K562 (cell line): ENCODE results near the gene MPI. TPM values are rescaled to one million over a fixed set of nuclear protein-coding genes. Genes with fewer than 3 reads are reported as not detected.

Experiments
- DNMT1 ChIP-seq: fragments of 450-650 bp; IDR thresholded peaks from 2 replicates; pipeline ENCODE4 v1.6.1; 2016; ENCODE audit warnings: antibody characterized with exemption, mild to moderate bottlenecking
- GABPA ChIP-seq: fragments of 200-800 bp; sonication (Bioruptor generic); conservative IDR thresholded peaks from 2 replicates; pipeline ENCODE4 v1.6.1; 2016; ENCODE audit warnings: low read depth, missing genetic modification characterization, missing compliant biosample characterization
- GATAD2A ChIP-seq: fragments of 450-650 bp; IDR thresholded peaks from 2 replicates; pipeline ENCODE4 v1.6.1; 2017
- KAT8 ChIP-seq: fragments of 450-650 bp; IDR thresholded peaks from 2 replicates; pipeline ENCODE4 v1.6.1; 2016; ENCODE audit warnings: low read depth, mild to moderate bottlenecking
- MYNN ChIP-seq, 2 experiments: sonication (generic); formaldehyde crosslinking in 1 of 2; IDR thresholded peaks; 2 replicates each; pipeline versions ENCODE4 v1.5.0 to v1.6.1; 2016 to 2020; ENCODE audit warnings: antibody characterized with exemption in 1 of 2, missing genetic modification reagents in 1 of 2
- NFRKB ChIP-seq: fragments of 450-650 bp; IDR thresholded peaks from 2 replicates; pipeline ENCODE4 v1.6.1; 2016; ENCODE audit warnings: low read depth
- PHB ChIP-seq: fragments of 250-450 bp; sonication (Bioruptor Pico); IDR thresholded peaks from 2 replicates; pipeline ENCODE4 v1.5.0; 2021
- RFX7 ChIP-seq: fragments of 250-450 bp; sonication (Bioruptor Pico); IDR thresholded peaks from 2 replicates; pipeline ENCODE4 v1.5.1; 2021; ENCODE audit warnings: mild to moderate bottlenecking
- SRSF1 ChIP-seq: fragments of 200-400 bp; formaldehyde crosslinking; IDR thresholded peaks from 2 replicates; pipeline ENCODE4 v1.6.1; 2017; ENCODE audit warnings: mild to moderate bottlenecking, low read depth, low read length, moderate library complexity
- STAT5A ChIP-seq: IDR thresholded peaks from 2 replicates; pipeline ENCODE4 v1.6.1; 2012; ENCODE audit warnings: low read length, inconsistent platforms, borderline replicate concordance
- TAF1 ChIP-seq: IDR thresholded peaks from 2 replicates; pipeline ENCODE4 v1.6.1; 2011; ENCODE audit warnings: mild to moderate bottlenecking, low read length, moderate library complexity; ENCODE audit not compliant: insufficient read depth, control insufficient read depth, severe bottlenecking; ENCODE audit errors: extremely low read depth
- ZNF347 ChIP-seq: fragments of 450-650 bp; formaldehyde crosslinking; IDR thresholded peaks from 2 replicates; pipeline ENCODE4 v1.4.0; 2020; ENCODE audit warnings: low read depth, mild to moderate bottlenecking, moderate library complexity
- polyA plus RNA-seq, 8 experiments: library from polyadenylated mRNA; depleted of rRNA in 4 of 8; stranded (reverse) in 5 of 8; unstranded in 3 of 8; fragments of >200 nt; fragmentation: Nextera tagmentation in 2 of 8; fragmentation: Illumina TruSeq in 1 of 8; extraction: Ambion mirVana in 2 of 8; extraction: Trizol in 1 of 8; gene quantifications; 2 replicates each; pipeline versions ENCODE4 v1.2.1 to v1.2.3, GENCODE V29; 2011 to 2014; ENCODE audit warnings: inconsistent platforms in 1 of 8, missing spikeins in 1 of 8
- total RNA-seq, 7 experiments: library from RNA; depleted of rRNA in 6 of 7; stranded (reverse); fragments of >200 nt in 6 of 7; fragmentation: Illumina TruSeq in 2 of 7; extraction: Trizol in 2 of 7; gene quantifications; 2 replicates each; pipeline versions ENCODE4 v1.2.1 to v1.2.3, GENCODE V29; 2011 to 2021; ENCODE audit warnings: low replicate concordance in 1 of 7
- TF ChIP-seq, protein P1 (sequence below): fragments of 250-450 bp; sonication (Bioruptor Pico); IDR thresholded peaks from 2 replicates; pipeline ENCODE4 v1.5.0; 2020; ENCODE audit warnings: mild to moderate bottlenecking, borderline replicate concordance
- TF ChIP-seq, protein P2 (sequence below): fragments of 200-600 bp; sonication (generic); IDR thresholded peaks from one replicate; pipeline ENCODE4 v1.6.1; 2012; ENCODE audit warnings: mild to moderate bottlenecking, low read depth, low read length, inconsistent platforms

Gene MPI
- total and polyA plus RNA-seq, 9 of the 15 experiments (the other 6 are each of a cell fraction or from before 2014, with no cell fraction given) = 30.7 to 105 (median 40.5) TPM

DNA sequence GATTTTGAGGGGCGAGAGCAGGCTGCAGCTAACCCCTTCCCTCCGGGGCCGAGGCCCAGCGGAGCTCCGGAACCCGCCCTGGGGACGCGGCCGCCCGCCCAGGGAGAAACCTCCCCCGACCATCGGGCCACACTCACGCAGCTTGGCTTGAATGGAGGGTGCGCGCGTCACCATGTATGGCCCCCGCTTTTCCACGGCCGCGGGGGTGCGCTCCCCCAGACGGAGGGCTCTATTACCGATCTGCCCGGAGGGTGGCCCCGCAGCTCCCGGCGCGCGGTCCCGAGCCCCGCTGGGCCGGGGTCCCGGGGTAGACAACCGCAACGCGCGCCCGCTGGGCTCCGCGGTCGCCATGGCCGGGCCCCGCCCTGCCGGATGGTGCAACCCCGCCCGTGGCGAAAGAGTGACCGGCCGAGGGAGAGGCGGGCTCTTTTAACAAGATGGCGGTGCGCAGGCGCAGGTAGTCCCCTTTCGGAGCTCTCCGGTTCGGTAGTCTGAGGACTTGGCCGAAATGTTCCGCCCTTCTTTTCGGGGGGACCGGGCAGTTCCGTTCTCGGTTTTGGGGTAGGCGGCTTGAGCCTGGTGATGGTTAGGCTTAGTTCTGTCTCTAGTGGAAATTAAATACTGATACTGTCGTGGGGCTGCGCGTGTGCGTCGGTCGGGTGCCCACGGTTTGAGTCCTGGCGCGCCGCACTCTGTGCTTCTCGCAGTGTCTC lies 16.8 kb downstream of the MPI start, which contains the start of gene FAM219B (continued):
- TF ChIP-seq, protein P1, sequence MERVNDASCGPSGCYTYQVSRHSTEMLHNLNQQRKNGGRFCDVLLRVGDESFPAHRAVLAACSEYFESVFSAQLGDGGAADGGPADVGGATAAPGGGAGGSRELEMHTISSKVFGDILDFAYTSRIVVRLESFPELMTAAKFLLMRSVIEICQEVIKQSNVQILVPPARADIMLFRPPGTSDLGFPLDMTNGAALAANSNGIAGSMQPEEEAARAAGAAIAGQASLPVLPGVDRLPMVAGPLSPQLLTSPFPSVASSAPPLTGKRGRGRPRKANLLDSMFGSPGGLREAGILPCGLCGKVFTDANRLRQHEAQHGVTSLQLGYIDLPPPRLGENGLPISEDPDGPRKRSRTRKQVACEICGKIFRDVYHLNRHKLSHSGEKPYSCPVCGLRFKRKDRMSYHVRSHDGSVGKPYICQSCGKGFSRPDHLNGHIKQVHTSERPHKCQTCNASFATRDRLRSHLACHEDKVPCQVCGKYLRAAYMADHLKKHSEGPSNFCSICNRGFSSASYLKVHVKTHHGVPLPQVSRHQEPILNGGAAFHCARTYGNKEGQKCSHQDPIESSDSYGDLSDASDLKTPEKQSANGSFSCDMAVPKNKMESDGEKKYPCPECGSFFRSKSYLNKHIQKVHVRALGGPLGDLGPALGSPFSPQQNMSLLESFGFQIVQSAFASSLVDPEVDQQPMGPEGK (CRISPR knock-in tag) = no peak
- TF ChIP-seq SRSF1 (no peak), ZNF347 (CRISPR knock-in tag) (no peak), RFX7 (CRISPR knock-in tag) (no peak), PHB (CRISPR knock-in tag) (no peak), DNMT1 (no peak), NFRKB (peak; percentile 53), GATAD2A (0 out of 2 replicates have a peak, but pooled peaks have one; percentile 53), MYNN (IDR thresholded peaks at IDR 0.05) (no peak), MYNN (CRISPR knock-in tag; IDR thresholded peaks at IDR 0.05) (no peak), KAT8 (no peak), GABPA (peak; percentile 41; the same call in 1 of the 2 replicates), TAF1 (peak; percentile 85), STAT5A (no peak)
- TF ChIP-seq, protein P2, sequence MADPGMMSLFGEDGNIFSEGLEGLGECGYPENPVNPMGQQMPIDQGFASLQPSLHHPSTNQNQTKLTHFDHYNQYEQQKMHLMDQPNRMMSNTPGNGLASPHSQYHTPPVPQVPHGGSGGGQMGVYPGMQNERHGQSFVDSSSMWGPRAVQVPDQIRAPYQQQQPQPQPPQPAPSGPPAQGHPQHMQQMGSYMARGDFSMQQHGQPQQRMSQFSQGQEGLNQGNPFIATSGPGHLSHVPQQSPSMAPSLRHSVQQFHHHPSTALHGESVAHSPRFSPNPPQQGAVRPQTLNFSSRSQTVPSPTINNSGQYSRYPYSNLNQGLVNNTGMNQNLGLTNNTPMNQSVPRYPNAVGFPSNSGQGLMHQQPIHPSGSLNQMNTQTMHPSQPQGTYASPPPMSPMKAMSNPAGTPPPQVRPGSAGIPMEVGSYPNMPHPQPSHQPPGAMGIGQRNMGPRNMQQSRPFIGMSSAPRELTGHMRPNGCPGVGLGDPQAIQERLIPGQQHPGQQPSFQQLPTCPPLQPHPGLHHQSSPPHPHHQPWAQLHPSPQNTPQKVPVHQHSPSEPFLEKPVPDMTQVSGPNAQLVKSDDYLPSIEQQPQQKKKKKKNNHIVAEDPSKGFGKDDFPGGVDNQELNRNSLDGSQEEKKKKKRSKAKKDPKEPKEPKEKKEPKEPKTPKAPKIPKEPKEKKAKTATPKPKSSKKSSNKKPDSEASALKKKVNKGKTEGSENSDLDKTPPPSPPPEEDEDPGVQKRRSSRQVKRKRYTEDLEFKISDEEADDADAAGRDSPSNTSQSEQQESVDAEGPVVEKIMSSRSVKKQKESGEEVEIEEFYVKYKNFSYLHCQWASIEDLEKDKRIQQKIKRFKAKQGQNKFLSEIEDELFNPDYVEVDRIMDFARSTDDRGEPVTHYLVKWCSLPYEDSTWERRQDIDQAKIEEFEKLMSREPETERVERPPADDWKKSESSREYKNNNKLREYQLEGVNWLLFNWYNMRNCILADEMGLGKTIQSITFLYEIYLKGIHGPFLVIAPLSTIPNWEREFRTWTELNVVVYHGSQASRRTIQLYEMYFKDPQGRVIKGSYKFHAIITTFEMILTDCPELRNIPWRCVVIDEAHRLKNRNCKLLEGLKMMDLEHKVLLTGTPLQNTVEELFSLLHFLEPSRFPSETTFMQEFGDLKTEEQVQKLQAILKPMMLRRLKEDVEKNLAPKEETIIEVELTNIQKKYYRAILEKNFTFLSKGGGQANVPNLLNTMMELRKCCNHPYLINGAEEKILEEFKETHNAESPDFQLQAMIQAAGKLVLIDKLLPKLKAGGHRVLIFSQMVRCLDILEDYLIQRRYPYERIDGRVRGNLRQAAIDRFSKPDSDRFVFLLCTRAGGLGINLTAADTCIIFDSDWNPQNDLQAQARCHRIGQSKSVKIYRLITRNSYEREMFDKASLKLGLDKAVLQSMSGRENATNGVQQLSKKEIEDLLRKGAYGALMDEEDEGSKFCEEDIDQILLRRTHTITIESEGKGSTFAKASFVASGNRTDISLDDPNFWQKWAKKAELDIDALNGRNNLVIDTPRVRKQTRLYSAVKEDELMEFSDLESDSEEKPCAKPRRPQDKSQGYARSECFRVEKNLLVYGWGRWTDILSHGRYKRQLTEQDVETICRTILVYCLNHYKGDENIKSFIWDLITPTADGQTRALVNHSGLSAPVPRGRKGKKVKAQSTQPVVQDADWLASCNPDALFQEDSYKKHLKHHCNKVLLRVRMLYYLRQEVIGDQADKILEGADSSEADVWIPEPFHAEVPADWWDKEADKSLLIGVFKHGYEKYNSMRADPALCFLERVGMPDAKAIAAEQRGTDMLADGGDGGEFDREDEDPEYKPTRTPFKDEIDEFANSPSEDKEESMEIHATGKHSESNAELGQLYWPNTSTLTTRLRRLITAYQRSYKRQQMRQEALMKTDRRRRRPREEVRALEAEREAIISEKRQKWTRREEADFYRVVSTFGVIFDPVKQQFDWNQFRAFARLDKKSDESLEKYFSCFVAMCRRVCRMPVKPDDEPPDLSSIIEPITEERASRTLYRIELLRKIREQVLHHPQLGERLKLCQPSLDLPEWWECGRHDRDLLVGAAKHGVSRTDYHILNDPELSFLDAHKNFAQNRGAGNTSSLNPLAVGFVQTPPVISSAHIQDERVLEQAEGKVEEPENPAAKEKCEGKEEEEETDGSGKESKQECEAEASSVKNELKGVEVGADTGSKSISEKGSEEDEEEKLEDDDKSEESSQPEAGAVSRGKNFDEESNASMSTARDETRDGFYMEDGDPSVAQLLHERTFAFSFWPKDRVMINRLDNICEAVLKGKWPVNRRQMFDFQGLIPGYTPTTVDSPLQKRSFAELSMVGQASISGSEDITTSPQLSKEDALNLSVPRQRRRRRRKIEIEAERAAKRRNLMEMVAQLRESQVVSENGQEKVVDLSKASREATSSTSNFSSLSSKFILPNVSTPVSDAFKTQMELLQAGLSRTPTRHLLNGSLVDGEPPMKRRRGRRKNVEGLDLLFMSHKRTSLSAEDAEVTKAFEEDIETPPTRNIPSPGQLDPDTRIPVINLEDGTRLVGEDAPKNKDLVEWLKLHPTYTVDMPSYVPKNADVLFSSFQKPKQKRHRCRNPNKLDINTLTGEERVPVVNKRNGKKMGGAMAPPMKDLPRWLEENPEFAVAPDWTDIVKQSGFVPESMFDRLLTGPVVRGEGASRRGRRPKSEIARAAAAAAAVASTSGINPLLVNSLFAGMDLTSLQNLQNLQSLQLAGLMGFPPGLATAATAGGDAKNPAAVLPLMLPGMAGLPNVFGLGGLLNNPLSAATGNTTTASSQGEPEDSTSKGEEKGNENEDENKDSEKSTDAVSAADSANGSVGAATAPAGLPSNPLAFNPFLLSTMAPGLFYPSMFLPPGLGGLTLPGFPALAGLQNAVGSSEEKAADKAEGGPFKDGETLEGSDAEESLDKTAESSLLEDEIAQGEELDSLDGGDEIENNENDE = no peak
